Measurements from ENCODE around the gene PKDCC. TPM values are rescaled to one million over a fixed set of nuclear protein-coding genes. Genes with fewer than 3 reads are reported as not detected.
"Not testable (repeated sequence)": the region's sequence is repeated elsewhere in the genome, so short reads cannot be mapped to it uniquely, and the experiment has no call there.

The PKDCC gene
- total RNA-seq, 2 experiments from 2014 or later: not detected

DNA sequence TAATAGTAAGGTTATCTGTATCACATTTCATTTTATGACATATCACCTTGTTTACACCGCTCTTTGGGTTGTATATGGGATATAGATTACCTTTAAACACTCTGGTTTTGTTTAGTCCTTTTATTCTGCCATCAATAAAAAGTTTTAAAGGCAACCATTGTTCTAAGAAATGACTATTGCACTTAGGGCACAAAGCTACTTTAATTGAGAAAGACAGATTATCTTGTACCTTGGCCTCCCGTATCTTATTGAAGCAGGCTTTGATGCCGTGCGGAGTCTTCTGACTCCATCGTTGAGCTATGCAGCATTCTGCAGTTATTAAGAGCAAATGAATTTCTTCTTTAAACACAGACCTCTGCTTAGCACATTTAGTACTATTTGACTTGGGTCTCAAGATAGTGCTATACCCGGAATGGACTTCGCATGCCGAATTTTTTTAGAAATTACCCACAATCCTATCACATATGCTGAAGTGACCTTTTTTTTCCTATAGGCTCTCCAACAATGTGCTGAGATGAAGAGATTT, 16.7 kb downstream of the PKDCC start:
- Mint-ChIP-seq H3K4me1 (ENCODE audit: low read depth) (no peaks in the 10 kb centered on the region), H3K36me3 (ENCODE audit: low read depth) (no peaks in the 10 kb centered on the region), H3K9me3 (no peaks in the 10 kb centered on the region), H3K27ac (no peak overlapping the region), H3K27me3 (ENCODE audit: low read depth) (peaks cover 12% of the 10 kb centered on the region), H3K4me3 (no peak overlapping the region)
- intact Hi-C loops (cut with micrococcal nuclease): no loop called here
- no peak for DNase-seq
- CTCF ChIA-PET: no interaction called here

DNA sequence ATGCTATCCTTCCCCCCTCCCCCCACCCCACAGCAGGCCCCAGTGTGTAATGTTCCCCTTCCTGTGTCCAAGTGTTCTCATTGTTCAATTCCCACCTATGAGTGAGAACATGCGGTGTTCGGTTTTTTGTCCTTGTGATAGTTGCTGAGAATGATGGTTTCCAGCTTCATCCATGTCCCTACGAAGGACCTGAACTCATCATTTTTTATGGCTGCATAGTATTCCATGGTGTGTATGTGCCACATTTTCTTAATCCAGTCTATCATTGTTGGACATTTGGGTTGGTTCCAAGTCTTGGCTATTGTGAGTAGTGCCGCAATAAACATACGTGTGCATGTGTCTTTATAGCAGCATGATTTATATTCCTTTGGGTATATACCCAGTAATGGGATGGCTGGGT, 17.9 kb downstream of the PKDCC start:
- intact Hi-C loops (cut with micrococcal nuclease); H3K4me1 Mint-ChIP-seq (ENCODE audit: low read depth); H3K36me3 Mint-ChIP-seq (ENCODE audit: low read depth); DNase-seq; H3K27ac Mint-ChIP-seq; H3K4me3 Mint-ChIP-seq; H3K9me3 Mint-ChIP-seq: not testable (repeated sequence)
- CTCF ChIA-PET: interaction anchor here (0.6 kb wide), 1 partner anchor 30 kb away, joined by 3 read pairs; no protein-coding TSS in a partner anchor
- H3K27me3 Mint-ChIP-seq (ENCODE audit: low read depth): peaks cover 12% of the 10 kb centered on the region

DNA sequence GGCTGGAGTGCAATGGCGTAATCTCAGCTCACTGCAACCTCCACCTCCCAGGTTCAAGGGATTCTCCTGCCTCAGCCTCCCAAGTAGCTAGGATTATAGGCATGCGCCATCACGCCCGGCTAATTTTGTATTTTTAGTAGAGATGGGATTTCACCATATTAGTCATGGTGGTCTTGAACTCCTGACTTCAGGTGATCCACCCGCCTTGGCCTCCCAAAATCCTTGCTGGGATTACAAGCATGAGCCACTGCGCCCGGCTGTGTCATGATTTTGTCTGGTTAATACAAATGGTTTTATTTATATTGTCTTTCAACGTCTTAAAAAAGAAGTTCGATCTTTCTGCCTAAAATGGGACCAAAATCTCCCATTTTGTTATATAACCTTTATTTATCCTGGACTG, 19.2 kb downstream of the PKDCC start:
- H3K36me3 Mint-ChIP-seq (ENCODE audit: low read depth); intact Hi-C loops (cut with micrococcal nuclease); H3K4me3 Mint-ChIP-seq; H3K4me1 Mint-ChIP-seq (ENCODE audit: low read depth); DNase-seq; CTCF ChIA-PET; H3K9me3 Mint-ChIP-seq; H3K27ac Mint-ChIP-seq: not testable (repeated sequence)
- peaks cover 12% of the 10 kb centered on the region for H3K27me3 Mint-ChIP-seq (ENCODE audit: low read depth)

DNA sequence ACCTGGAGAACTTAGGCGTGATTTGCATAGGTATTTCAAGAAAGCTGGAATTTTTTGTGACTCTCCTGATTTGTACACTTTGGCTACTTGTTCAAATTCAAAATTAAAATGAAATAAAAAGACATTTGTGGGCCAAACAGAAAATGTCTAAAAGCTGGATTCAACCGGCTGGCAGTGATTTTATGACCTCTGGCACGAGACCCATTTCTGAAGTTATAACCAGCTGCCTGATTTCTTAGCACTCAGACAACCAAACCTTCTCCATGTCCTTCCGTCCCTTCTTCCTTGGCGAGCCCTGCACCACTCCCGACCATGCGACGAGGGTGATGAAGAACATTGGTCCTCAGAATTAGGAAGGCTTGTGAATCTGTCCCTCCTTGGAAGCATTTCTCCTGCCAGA, 19.7 kb downstream of the PKDCC start:
- intact Hi-C loops (cut with micrococcal nuclease): no loop called here
- Mint-ChIP-seq H3K9me3 (no peaks in the 10 kb centered on the region), H3K27ac (no peak overlapping the region), H3K4me3 (no peak overlapping the region), H3K27me3 (ENCODE audit: low read depth) (peaks cover 12% of the 10 kb centered on the region), H3K36me3 (ENCODE audit: low read depth) (no peaks in the 10 kb centered on the region), H3K4me1 (ENCODE audit: low read depth) (no peaks in the 10 kb centered on the region)
- CTCF ChIA-PET: no interaction called here
- DNase-seq: no peak

DNA sequence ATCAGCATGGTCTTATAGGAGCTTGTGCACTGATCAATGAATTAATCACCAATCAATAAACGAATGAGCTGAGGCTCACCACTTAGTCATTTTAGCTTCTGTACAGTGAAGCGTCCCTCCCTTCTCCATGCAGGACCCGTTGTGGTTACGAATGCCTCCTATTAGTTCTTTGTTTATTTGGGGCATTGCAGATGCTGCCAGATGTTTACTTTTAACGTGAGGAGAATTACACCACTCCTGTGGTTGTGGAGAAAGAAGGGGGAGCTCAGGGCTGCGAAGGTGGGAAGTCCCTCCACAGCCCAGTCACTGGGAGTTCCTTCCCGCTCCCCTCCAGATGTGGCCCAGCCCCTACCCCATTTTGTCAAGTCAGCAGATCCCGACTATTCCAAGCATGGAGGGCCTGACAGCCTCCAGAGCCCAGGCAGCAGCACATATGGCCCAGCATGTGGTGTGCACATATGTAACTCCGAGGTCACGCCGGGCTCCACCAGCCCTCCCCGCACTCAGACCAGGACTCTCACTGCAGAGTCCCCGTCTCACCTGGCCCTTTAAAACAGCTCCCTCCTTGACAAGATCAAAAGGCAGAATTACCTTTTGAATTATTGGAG, 20.9 kb downstream of the PKDCC start:
- CTCF ChIA-PET: interaction anchor here (0.8 to 1.5 kb wide), 2 partner anchors 17 to 228 kb away, joined by 3 read pairs; no protein-coding TSS in a partner anchor
- no peak for DNase-seq
- H3K27me3 Mint-ChIP-seq (ENCODE audit: low read depth): peaks cover 7% of the 10 kb centered on the region
- H3K4me1 Mint-ChIP-seq (ENCODE audit: low read depth): no peaks in the 10 kb centered on the region
- no peak overlapping the region for H3K4me3 Mint-ChIP-seq
- no peaks in the 10 kb centered on the region for H3K9me3 Mint-ChIP-seq
- H3K27ac Mint-ChIP-seq: no peak overlapping the region
- H3K36me3 Mint-ChIP-seq (ENCODE audit: low read depth): no peaks in the 10 kb centered on the region
- intact Hi-C loops (cut with micrococcal nuclease): no loop called here

DNA sequence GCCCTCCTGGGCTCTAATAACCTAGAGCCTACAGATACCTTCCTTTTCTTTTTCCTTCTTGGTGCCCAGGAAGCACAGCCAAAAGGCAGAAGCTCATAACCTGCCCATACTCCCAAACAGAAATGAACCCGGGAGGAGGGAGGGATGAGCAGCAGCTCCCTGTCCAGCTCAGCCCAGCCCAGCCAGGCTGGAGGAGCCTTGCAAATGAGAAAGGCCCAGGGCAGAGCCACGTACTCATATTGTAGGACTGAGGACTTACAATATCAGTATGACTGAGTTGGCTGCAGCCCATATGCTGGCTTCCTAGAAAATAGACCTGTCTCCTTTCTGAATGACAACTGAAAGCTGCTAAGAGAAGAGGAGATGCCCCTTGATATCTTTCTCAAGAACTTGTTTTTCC, 21.7 kb downstream of the PKDCC start:
- intact Hi-C loops (cut with micrococcal nuclease): no loop called here
- no peaks in the 10 kb centered on the region for H3K4me1 Mint-ChIP-seq (ENCODE audit: low read depth)
- H3K4me3 Mint-ChIP-seq: no peak overlapping the region
- no peaks in the 10 kb centered on the region for H3K36me3 Mint-ChIP-seq (ENCODE audit: low read depth)
- H3K27ac Mint-ChIP-seq: no peak overlapping the region
- no peaks in the 10 kb centered on the region for H3K9me3 Mint-ChIP-seq
- H3K27me3 Mint-ChIP-seq (ENCODE audit: low read depth): peaks cover 5% of the 10 kb centered on the region
- no peak for DNase-seq
- CTCF ChIA-PET: interaction anchor here (1.5 kb wide), 1 partner anchor 16 kb away, joined by 3 read pairs; no protein-coding TSS in a partner anchor

DNA sequence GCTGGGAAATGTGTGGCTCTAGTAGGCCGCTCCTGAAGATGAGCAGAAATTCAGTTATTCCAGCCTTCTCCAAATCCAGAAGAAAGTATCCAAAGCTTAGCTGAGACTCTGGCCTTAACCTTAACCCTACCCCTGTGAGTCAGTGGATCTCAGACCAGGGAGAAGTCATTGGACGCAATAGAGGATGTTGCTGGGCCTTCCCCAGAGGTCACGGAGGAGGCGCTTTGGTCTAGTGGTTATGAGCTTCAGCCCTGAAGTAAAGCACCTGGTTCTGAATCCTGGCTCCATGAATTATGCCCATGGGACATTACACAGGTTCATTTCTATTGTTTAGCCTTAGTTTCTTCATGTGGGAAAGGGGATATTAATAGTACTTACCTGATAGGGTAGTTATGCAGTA, 24.0 kb downstream of the PKDCC start:
- Mint-ChIP-seq H3K27me3 (ENCODE audit: low read depth) (peaks cover 5% of the 10 kb centered on the region), H3K36me3 (ENCODE audit: low read depth) (no peaks in the 10 kb centered on the region), H3K9me3 (no peaks in the 10 kb centered on the region), H3K27ac (no peak overlapping the region), H3K4me3 (no peak overlapping the region), H3K4me1 (ENCODE audit: low read depth) (no peaks in the 10 kb centered on the region)
- DNase-seq: no peak
- CTCF ChIA-PET: interaction anchor here (0.6 to 2.3 kb wide), 4 partner anchors 19 to 775 kb away, joined by 3 to 5 read pairs (median 3); no protein-coding TSS in a partner anchor
- intact Hi-C loops (cut with micrococcal nuclease): no loop called here

DNA sequence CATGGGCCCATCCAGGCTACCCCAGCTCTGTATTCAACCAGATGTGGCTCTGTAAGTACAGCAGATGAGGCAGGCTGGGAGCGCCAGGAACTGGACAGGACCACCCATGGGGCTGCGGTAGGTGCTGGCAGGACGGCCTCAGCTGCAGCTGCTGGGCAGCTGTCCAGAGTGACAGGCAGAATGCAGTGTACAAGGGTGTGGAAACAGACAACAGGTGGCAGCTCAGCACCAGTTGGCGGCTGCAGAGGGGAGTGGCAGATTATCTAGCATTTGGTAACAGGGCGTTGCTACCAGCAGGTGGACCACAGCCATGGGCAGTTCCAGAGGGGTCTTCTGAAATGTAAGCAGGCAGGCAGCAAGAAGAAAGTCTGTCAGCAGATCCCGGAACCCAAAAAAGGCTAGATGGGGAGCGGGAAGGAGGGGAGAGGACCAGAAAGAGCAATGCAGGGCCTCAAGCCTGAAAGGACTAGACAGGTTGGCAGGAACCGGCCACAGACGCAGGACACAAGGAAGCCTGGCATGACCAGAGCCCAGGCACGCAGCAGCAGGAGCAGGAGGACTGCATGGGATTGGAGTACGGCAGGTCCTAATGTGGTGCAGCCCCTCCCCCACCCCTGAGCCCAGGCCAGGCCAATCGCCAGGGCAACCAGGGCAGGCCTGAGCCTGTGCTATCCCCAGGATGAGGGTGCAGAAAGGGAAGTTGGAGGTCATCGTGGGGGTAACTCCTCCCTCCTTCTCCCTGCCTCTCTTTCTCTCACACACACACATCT, 24.7 kb downstream of the PKDCC start:
- no peaks in the 10 kb centered on the region for H3K36me3 Mint-ChIP-seq (ENCODE audit: low read depth)
- no peaks in the 10 kb centered on the region for H3K4me1 Mint-ChIP-seq (ENCODE audit: low read depth)
- H3K9me3 Mint-ChIP-seq: no peaks in the 10 kb centered on the region
- CTCF ChIA-PET: interaction anchor here (0.7 to 2.3 kb wide), 4 partner anchors 15 to 232 kb away, joined by 3 to 5 read pairs (median 3); no protein-coding TSS in a partner anchor
- intact Hi-C loops (cut with micrococcal nuclease): no loop called here
- no peak for DNase-seq
- H3K27ac Mint-ChIP-seq: no peak overlapping the region
- H3K27me3 Mint-ChIP-seq (ENCODE audit: low read depth): peaks cover 6% of the 10 kb centered on the region
- no peak overlapping the region for H3K4me3 Mint-ChIP-seq

DNA sequence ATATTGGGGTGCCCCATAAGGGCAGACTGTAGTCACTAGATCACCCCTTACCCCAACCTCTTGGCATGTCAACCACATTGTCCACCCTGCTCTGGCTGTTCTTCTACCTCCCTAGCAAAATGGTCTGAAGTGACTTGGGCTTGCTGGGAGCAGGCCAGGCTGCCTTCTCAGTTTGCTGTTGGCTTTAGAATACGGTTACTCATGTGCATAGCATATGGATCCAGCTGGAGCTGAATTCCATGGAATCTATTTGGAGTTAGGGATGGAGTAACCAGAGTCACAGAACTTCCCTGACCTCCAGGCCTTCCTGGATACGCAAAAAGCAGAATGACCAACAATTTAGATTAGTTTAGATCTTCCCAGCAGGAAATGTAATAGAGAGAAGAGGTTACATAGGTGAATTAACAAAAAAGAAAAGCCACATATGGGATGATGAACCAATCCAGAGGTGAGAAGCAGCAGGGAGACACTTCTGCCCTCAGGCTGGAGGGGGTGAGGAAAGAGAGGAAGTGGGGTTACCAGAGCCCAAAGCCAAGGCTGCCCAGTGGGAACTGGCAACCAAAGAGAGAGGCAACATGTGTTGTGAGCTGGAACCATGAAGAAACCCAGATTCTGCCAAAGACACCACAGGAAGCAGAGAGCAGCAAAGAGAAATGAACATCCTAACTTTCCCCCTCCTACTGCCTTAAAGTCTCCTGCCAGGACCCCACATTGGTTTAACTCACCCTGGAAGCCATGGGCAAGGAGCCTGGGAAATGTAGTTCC, 26.1 kb downstream of the PKDCC start:
- no peaks in the 10 kb centered on the region for H3K9me3 Mint-ChIP-seq
- no peaks in the 10 kb centered on the region for H3K4me1 Mint-ChIP-seq (ENCODE audit: low read depth)
- H3K27me3 Mint-ChIP-seq (ENCODE audit: low read depth): peaks cover 2% of the 10 kb centered on the region
- no peak overlapping the region for H3K27ac Mint-ChIP-seq
- no peak overlapping the region for H3K4me3 Mint-ChIP-seq
- DNase-seq: no peak
- CTCF ChIA-PET: interaction anchor here (1.1 kb wide), 1 partner anchor 13 kb away, joined by 3 read pairs; no protein-coding TSS in a partner anchor
- H3K36me3 Mint-ChIP-seq (ENCODE audit: low read depth): no peaks in the 10 kb centered on the region
- intact Hi-C loops (cut with micrococcal nuclease): no loop called here

DNA sequence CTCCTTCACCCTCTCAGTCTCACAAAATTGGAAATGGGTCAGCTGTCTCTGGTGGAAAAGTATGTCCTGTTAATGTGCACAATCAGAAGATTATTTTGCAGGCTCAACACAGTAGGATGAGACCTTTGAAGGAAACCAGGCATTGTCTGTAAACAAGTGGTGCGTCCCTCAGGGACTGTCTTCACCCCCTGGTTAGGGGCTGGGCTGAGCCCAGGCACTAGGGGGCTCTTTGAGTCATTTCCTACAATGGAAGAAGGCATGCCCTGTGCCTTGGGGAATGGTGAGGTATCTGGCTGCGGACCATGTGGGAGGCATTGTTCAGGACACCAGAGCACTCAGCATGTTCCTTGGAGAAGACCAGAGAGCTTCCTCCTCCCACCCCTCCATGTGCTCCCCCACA, 26.8 kb downstream of the PKDCC start:
- H3K9me3 Mint-ChIP-seq: no peaks in the 10 kb centered on the region
- intact Hi-C loops (cut with micrococcal nuclease): no loop called here
- DNase-seq: no peak
- CTCF ChIA-PET: interaction anchor here (1.4 kb wide), 1 partner anchor 221 kb away, joined by 5 read pairs; no protein-coding TSS in a partner anchor
- no peaks in the 10 kb centered on the region for H3K4me1 Mint-ChIP-seq (ENCODE audit: low read depth)
- no peak overlapping the region for H3K27ac Mint-ChIP-seq
- H3K36me3 Mint-ChIP-seq (ENCODE audit: low read depth): no peaks in the 10 kb centered on the region
- H3K27me3 Mint-ChIP-seq (ENCODE audit: low read depth): peaks cover 2% of the 10 kb centered on the region
- H3K4me3 Mint-ChIP-seq: no peak overlapping the region

DNA sequence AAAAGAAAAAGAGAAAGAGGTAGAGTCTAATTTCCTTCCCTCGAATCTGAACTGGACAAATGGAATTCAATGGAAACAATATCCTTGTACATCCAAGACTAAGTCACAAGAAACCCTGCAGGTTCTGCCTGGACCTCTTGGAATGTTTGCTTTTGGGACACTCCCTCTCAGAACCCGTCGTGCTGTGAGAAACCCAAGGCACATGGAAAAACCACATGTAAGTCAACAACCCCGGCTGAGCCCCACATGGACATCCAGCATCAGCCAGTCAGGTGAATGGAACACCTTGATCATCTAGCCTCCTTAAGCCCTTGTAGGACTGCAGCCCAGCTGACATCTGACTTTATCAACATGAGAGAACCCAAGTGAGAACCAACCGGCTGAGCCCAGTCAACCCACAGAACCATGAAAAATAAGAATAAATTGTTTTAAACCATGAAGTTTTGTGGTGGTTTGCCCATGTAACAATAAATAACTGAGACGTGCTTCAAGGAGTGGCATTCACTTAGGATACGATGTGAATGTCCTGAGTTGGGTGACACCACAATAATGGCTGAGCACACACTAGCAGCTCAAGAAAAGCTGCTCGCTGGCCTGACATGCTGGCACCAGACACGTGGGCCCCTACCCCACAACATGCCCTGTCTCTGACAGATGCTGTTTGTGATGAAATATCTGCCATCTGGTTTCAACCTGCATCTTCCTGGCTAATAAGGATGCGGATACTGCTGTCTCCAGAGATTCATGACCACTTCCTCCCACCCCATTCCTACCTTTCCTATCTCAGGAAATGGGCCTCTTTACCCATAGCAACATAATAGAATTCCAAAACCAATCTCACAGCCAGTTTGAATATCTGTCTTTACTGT, 28.8 kb downstream of the PKDCC start:
- Mint-ChIP-seq H3K9me3 (no peaks in the 10 kb centered on the region), H3K4me3 (no peak overlapping the region), H3K4me1 (ENCODE audit: low read depth) (no peaks in the 10 kb centered on the region), H3K36me3 (ENCODE audit: low read depth) (no peaks in the 10 kb centered on the region), H3K27me3 (ENCODE audit: low read depth) (peaks cover 2% of the 10 kb centered on the region), H3K27ac (no peak overlapping the region)
- CTCF ChIA-PET: no interaction called here
- no peak for DNase-seq
- intact Hi-C loops (cut with micrococcal nuclease): no loop called here

Measured in activated naive CD4-positive, alpha-beta T cell treated with anti-CD3 and anti-CD28 coated beads for 36 hours (primary cell).